Tibial nerve (tissue), 4 donors: Measurements from ENCODE around the gene RELA. TPM values are rescaled to one million over a fixed set of nuclear protein-coding genes. Genes with fewer than 3 reads are reported as not detected.
"Not testable (repeated sequence)": the region's sequence is repeated elsewhere in the genome, so short reads cannot be mapped to it uniquely, and the experiment has no call there.

Experiments used
- DNase-seq, 2 donors: peaks; one replicate each; pipeline ENCODE4 v3.0.0-alpha.2; 2019; ENCODE audit warnings: low spot score in 2 of 2
- H3K27ac ChIP-seq, 4 donors: fragments of 200-600 bp; sonication (generic) in 3 of 4; one replicate each; pipeline ENCODE4 v1.5.1; 2017 to 2019; ENCODE audit warnings: mild to moderate bottlenecking in 1 of 4
- H3K27me3 ChIP-seq, 2 donors: fragments of 200-600 bp; sonication (generic) in 1 of 2; one replicate each; pipeline versions ENCODE4 v1.5.1 to v1.6.0; 2017 to 2019
- H3K36me3 ChIP-seq, 3 donors: fragments of 200-600 bp; sonication (generic); one replicate each; pipeline ENCODE4 v1.5.1; 2018 to 2019
- H3K4me1 ChIP-seq, 4 donors: fragments of 200-600 bp; sonication (generic) in 3 of 4; one replicate each; pipeline ENCODE4 v1.5.1; 2017 to 2019
- H3K4me3 ChIP-seq, 4 donors: fragments of 200-600 bp; sonication (generic) in 3 of 4; one replicate each; pipeline ENCODE4 v1.5.1; 2017 to 2019; ENCODE audit warnings: mild to moderate bottlenecking in 1 of 4, moderate library complexity in 1 of 4
- H3K9me3 ChIP-seq, 4 donors: fragments of 200-600 bp; sonication (generic) in 3 of 4; one replicate each; pipeline ENCODE4 v1.5.1; 2017 to 2019
- CTCF ChIP-seq, 5 experiments: fragments of 200-600 bp in 3 of 5; fragments of 450-650 bp in 2 of 5; sonication (generic) in 3 of 5; IDR thresholded peaks; one replicate each; pipeline ENCODE4 v1.5.1; 2016 to 2019; ENCODE audit warnings: antibody characterized with exemption in 5 of 5, mild to moderate bottlenecking in 3 of 5, moderate library complexity in 2 of 5
- EP300 ChIP-seq, 2 donors: sonication (generic); formaldehyde crosslinking; IDR thresholded peaks; one replicate each; pipeline ENCODE4 v1.6.1; 2017; ENCODE audit warnings: antibody characterized with exemption in 2 of 2, mild to moderate bottlenecking in 1 of 2
- POLR2A ChIP-seq, 2 donors: fragments of 450-650 bp; IDR thresholded peaks; one replicate each; pipeline ENCODE4 v1.6.1; 2017; ENCODE audit warnings: antibody characterized with exemption in 2 of 2, mild to moderate bottlenecking in 2 of 2, moderate library complexity in 2 of 2
- WGBS, 2 donors: methylation state at CpG; one replicate each; pipeline ENCODE4 v1.1.5; 2018; 5-methylcytosine and 5-hydroxymethylcytosine counted together
- total RNA-seq, 4 donors: library from RNA; depleted of rRNA; stranded (reverse); fragments of >200 nt; gene quantifications; one replicate each; pipeline ENCODE4 v1.1.0, GENCODE V29; 2016

RELA gene
- total RNA-seq, 4 donors from 2014 or later = 44.6 to 70.8 (median 51.7) TPM

GRCh38 chr11:65641297-65642013, 21.3 kb downstream of the RELA start:
- Histone ChIP-seq H3K9me3 (no peaks in the 10 kb centered on the region), H3K27me3 (no peaks in the 10 kb centered on the region), H3K27ac (peak overlapping the region in 3 of 4 donors; percentile 90 to 96 (median 91)), H3K36me3 (peaks cover 0 to 63% (median 16%) of the 10 kb centered on the region in 3 donors), H3K4me3 (peak overlapping the region in 3 of 4 donors; percentile 10 to 90 (median 70)), H3K4me1 (peaks cover 0 to 74% (median 46%) of the 10 kb centered on the region in 4 donors)
- no peak for DNase-seq
- TF ChIP-seq EP300 (IDR thresholded peaks at IDR 0.05) (no peak), POLR2A (IDR thresholded peaks at IDR 0.05) (no peak), CTCF (IDR thresholded peaks at IDR 0.05) (no peak)
- WGBS, 2 donors = 75 to 78% methylated on average over 12 to 16 of the region's 16 CpGs

GRCh38 chr11:65640483-65641296, 22.0 kb downstream of the RELA start:
- TF ChIP-seq CTCF (IDR thresholded peaks at IDR 0.05) (no peak), EP300 (IDR thresholded peaks at IDR 0.05) (no peak), POLR2A (IDR thresholded peaks at IDR 0.05) (no peak)
- peak in 1 of 2 donors; percentile 33 for DNase-seq
- WGBS, 2 donors = 48 to 73% methylated on average over 6 to 26 of the region's 35 CpGs
- Histone ChIP-seq H3K36me3 (peaks cover 0 to 63% (median 15%) of the 10 kb centered on the region in 3 donors), H3K27ac (peak overlapping the region; percentile 10 to 96 (median 90)), H3K4me1 (peaks cover 0 to 74% (median 46%) of the 10 kb centered on the region in 4 donors), H3K4me3 (peak overlapping the region in 3 of 4 donors; percentile 10 to 90 (median 70)), H3K27me3 (no peaks in the 10 kb centered on the region), H3K9me3 (no peaks in the 10 kb centered on the region)

GRCh38 chr11:65639623-65640482, 22.9 kb downstream of the RELA start:
- no peak for TF ChIP-seq EP300 (IDR thresholded peaks at IDR 0.05)
- TF ChIP-seq POLR2A (IDR thresholded peaks at IDR 0.05) = no peak
- TF ChIP-seq CTCF (IDR thresholded peaks at IDR 0.05) = no peak
- Histone ChIP-seq H3K27ac (peak overlapping the region; percentile 57 to 96 (median 90)), H3K27me3 (no peaks in the 10 kb centered on the region), H3K4me3 (peak overlapping the region; percentile 36 to 90 (median 66)), H3K9me3 (no peaks in the 10 kb centered on the region), H3K36me3 (peaks cover 0 to 63% (median 16%) of the 10 kb centered on the region in 3 donors), H3K4me1 (peaks cover 0 to 74% (median 46%) of the 10 kb centered on the region in 4 donors)
- DNase-seq = no peak
- WGBS, 2 donors = 38 to 49% methylated on average over 8 of the region's 8 CpGs

GRCh38 chr11:65639228-65639597, 23.5 kb downstream of the RELA start:
- Histone ChIP-seq H3K4me1 (peaks cover 0 to 73% (median 46%) of the 10 kb centered on the region in 4 donors), H3K4me3 (peak overlapping the region; percentile 36 to 90 (median 66)), H3K36me3 (peaks cover 0 to 63% (median 19%) of the 10 kb centered on the region in 3 donors), H3K27ac (peak overlapping the region; percentile 57 to 96 (median 90))
- H3K27me3 ChIP-seq, H3K9me3 ChIP-seq, DNase-seq: not testable (repeated sequence)
- 69% methylated on average over 9 of the region's 9 CpGs for WGBS, 2 donors

- peak in 1 of 2 donors; percentile 57 for DNase-seq
- H3K9me3 ChIP-seq = no peaks in the 10 kb centered on the region
- peak within 1 kb of the TSS; percentile 57 to 96 (median 90) for H3K27ac ChIP-seq
- peaks cover 0 to 63% (median 11%) of the 10 kb centered on the region in 3 donors for H3K36me3 ChIP-seq
- no peaks in the 10 kb centered on the region for H3K27me3 ChIP-seq
- TF ChIP-seq CTCF (IDR thresholded peaks at IDR 0.05) (peak in 4 of 5 experiments; percentile 19 to 47 (median 28)), EP300 (IDR thresholded peaks at IDR 0.05) (no peak), POLR2A (IDR thresholded peaks at IDR 0.05) (peak; percentile 63 to 81)
- H3K4me3 ChIP-seq = peak within 1 kb of the TSS; percentile 36 to 90 (median 66)
- peaks cover 0 to 60% (median 46%) of the 10 kb centered on the region in 4 donors for H3K4me1 ChIP-seq
- 3 to 5% methylated on average over 39 to 40 of the region's 46 CpGs for WGBS, 2 donors
Observed at GRCh38 chr11:65637794-65638419, 24.8 kb downstream of the RELA start, which contains the start of gene SIPA1. SIPA1 (plus strand) TSS chr11:65638101; CDS start chr11:65640922, 2,821 bp downstream.
